Measurements from ENCODE around the gene OTUD7B. TPM values are rescaled to one million over a fixed set of nuclear protein-coding genes. Genes with fewer than 3 reads are reported as not detected.
"Not testable (repeated sequence)": the region's sequence is repeated elsewhere in the genome, so short reads cannot be mapped to it uniquely, and the experiment has no call there.

OTUD7B gene
- 8.2 and 17.1 TPM in 2 replicates for total RNA-seq (2014; rRNA removed; shearing (Covaris generic))

DNA sequence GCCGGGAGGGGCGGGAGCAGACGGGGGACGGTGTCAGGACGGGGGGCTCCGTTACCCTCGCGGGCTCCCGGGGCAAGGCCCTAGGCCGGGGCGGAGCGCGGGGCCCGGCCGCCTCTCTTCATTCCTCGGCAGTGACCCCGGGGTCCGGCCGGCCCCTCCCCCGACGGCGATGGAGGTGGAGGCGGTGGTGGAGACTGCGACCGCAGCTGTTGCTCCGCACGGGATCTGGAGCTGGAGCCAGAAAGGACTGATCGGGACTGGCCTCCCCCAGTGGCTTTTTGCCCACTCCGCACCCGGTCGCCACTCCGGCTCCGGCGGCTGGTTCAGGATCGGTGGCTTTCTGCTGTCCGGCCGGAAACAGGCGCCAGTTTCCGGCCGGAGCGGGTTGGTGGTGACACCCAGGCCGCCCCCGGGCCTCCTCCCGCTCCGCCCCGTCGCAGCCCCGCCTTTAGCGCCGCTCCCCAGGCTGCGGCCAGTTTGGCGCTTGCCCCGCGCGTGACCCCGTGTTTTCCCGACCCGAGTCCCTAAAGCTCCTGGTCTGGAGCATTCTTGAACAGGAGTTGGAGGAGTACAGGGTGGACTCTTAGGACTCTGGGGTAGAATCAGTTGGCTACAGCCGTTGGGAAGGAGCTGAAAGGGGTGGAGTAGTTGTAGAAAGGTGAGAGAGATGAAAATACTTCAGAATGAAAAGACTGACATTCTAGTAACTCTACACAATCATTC lies at the start of gene OTUD7B:
OTUD7B (minus strand) TSS at position 334 of the 723 bp plus-strand sequence. CDS start 33,216 bp downstream, outside the sequence.
- DNase-seq (ENCODE audit: low read depth), result peak; percentile 86

DNA sequence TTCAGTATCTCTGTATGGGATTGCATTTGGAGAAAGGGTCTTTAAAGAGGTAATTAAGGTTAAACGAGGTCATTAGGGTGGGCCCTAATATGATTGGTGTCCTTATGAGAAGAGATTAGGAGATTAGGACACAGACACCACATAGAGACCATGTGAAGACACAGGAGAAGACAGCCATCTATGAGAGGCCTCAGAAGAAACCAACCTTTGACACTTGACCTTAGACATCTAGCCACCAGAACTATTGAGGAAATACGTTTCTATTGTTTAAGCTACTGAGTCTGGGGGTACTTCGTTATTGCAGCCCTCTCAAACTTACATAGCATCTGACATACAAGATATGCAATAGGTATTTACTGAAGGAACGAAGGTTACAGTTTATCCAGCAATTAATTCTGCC lies 49.7 kb upstream of the OTUD7B start:
- DNase-seq (ENCODE audit: low read depth), result no peak

DNA sequence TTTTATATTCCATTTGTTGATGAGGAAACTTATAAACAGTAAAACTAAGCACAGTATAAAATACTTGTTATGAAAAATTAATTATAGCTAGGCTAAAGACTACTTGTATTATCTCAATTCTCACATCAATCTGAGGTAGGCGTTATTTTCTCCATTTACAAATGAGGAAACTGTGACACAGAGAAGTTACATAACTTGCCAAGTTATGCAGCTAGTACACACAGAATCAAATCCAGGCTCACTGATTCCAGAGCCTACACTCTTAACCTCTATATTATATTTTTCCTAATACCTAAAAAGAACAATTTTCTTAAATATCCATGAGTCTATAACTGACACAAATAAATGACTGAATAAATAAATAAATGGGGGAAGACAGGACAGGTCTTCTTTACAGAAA lies 45.9 kb upstream of the OTUD7B start:
- no peak for DNase-seq (ENCODE audit: low read depth)

DNA sequence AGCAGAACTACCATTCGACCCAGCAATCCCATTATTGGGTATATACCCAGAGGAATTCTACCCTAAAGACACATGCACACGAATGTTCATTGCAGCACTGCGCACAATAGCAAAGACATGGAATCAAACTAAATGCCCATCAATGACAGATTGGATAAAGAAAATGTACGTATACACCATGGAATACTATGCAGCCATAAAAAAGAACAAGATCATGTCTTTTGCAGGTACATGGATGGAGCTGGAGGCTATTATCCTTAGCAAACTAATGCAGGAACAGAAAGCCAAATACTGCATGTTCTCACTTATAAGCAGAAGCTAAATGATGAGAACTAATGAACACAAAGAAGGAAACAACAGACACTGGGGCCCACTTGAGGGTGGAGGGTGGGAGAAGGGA lies 45.0 kb upstream of the OTUD7B start:
- DNase-seq (ENCODE audit: low read depth), result not testable (repeated sequence)

DNA sequence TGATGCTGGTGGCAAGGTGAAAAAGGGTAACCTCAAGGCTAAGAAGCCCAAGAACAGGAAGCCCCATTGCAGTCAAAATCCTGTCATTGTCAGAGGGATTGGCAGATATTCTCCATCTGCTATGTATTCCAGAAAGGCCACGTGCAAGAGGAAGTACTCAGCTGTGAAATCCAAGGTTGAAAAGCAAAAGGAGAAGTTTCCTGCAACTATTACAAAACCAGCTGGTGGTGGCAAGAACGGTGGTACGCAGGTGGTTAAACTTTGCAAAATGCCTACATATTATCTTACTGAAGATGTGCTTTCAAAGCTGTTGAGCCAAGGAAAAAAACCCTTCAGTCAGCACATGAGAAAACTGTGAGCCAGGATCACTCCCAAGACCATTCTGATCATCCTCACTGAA lies 43.4 kb upstream of the OTUD7B start:
- DNase-seq (ENCODE audit: low read depth), result no peak

GRCh38 chr1:150051905-150052412 lies 41.4 kb upstream of the OTUD7B start:
- not testable (repeated sequence) for DNase-seq (ENCODE audit: low read depth)

GRCh38 chr1:150051089-150051373 lies 40.5 kb upstream of the OTUD7B start:
- DNase-seq (ENCODE audit: low read depth), result no peak

DNA sequence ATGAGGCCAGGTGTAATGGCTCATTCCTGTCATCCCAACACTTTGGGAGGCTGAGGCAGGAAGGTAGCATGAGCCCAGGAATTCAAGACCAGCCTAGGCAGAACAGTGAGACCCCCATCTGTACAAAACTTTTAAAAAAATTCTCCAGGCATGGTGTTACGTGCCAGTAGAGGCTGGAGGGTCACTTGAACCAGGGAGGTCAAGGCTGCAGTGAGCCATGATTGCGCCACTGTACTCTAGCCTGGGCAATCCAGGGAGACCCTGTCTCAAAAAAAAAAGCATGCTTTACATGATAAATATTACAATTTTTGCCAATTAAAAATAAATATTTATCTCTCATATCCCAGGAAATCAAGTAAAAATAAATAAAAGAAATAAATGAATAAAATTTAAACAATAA lies 39.4 kb upstream of the OTUD7B start:
- no peak for DNase-seq (ENCODE audit: low read depth)

DNA sequence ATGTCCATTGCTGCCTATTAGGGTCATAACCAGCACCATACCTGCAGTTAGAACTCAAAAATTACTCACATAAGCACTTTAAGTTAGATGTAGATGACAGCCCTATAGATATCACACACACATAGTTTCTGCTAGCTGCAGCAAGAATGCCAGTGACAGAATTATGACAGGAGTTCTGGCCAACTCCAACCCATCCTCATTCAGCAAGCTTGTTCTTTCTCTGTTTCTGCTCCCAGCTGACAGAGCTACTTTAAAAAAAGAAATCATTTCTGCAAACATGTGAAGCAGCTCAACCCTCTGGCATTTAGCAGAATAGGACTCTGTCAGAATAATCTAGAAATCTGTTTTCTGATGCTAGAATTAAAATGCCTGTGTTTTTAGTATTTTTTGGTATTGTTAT lies 23.8 kb upstream of the OTUD7B start:
- DNase-seq (ENCODE audit: low read depth), result no peak

GRCh38 chr1:150028322-150028721 lies 17.8 kb upstream of the OTUD7B start:
- no peak for DNase-seq (ENCODE audit: low read depth)

GRCh38 chr1:150024156-150024555 lies 13.6 kb upstream of the OTUD7B start:
- DNase-seq (ENCODE audit: low read depth), result no peak

- DNase-seq (ENCODE audit: low read depth), result no peak
These were observed 11.8 kb upstream of the OTUD7B start for GRCh38 chr1:150022357-150022756.

DNA sequence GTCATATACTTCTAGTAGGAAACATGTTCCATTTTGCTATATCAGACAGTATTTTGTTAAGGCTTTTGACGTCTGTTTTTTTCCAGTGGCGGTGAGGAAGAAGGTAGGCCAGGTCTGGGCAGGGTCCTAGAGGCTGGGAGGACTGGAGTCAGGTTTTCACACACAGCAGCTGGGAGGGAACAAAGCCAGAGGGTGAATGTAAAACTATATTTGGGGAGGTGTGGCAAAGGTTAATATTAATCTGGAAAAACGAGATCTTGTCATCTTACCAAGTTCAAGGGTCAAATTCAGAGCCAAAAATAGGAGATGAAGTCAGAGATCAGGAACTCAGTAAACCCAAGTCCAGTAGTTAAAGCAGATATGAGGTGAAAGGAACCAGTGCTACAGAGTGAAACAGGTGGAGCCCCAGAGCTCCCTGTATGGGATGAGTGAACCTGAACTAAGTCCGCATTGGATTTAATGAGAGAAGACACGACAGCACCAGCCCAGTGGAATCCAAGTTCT lies 10.7 kb upstream of the OTUD7B start:
- peak; percentile 29 for DNase-seq (ENCODE audit: low read depth)

- no peak for DNase-seq (ENCODE audit: low read depth)
These were observed 10.2 kb upstream of the OTUD7B start for GRCh38 chr1:150020711-150021110.

- no peak for DNase-seq (ENCODE audit: low read depth)
These were observed 7.6 kb upstream of the OTUD7B start for GRCh38 chr1:150018165-150018564.

DNA sequence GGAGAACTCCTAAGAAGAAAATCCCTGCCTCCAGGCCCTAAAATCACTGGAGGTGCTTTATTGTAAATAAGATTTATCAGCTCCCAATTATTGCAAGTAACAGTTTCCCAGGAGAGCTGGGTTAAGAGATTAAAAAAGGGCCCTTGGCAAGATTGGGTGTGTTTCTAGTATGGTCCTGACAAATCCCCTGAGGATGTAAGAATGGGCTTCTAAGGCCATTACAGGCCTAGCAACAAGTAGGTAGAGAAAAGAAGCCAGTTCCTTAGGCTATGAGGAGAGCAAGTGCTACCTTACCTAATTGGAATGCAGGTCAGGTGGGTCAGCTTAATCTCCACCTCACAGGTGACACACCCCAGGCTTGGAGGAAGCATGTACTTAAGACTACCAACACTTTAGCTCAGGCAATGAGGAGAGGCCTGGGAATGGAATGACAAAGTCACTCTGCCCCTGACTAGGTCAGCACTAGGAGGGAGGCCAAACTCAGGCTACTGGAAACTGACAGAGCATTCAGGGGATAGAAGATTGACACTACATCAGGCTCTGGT lies 6.8 kb upstream of the OTUD7B start:
- no peak for DNase-seq (ENCODE audit: low read depth)

GRCh38 chr1:150015651-150016131 lies 5.2 kb upstream of the OTUD7B start:
- DNase-seq (ENCODE audit: low read depth), result no peak

- DNase-seq (ENCODE audit: low read depth), result peak; percentile 60
These were observed 2.1 kb upstream of the OTUD7B start for GRCh38 chr1:150012611-150013010.

DNA sequence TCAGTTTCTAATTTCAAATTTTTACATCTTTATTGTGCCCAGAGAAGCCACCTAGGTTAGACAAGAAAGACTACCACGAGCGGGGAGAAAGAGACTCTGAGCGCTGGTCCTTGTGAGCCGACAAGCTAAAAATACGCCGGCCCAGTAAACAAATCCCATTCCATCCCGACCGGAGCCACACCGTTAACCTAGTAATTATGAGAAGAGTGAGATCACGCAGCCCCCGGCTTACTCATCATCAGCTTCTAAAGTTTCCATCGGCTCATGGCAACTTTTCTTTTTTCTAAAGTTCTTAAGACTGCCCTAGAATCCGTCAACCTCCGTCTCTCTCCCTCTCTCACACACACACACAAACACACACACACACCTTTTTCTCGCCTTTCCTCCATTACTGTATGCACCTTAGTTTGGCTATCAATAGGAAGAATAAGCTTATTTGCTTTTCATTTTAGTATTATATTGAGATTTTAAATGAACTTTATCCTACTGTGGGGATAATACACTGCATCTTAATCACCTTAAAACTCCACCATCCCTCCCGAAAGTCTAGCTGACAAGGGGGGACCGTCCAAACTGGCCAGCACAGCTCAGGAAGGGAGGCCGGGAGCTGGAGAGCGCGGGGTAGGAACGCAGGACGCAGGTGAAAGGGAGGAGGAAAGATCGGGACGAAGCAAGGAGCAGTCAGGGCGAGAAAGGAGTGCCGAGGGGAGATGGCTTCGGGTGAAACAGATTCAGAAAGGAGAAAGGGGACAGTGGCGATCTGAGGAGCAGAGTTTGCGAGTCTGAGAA lies 728 bp downstream of the OTUD7B start:
- DNase-seq (ENCODE audit: low read depth), result peak; percentile 93

GRCh38 chr1:150008699-150009098 lies 1.8 kb downstream of the OTUD7B start:
- no peak for DNase-seq (ENCODE audit: low read depth)

GRCh38 chr1:150006881-150007421 lies 3.6 kb downstream of the OTUD7B start:
- DNase-seq (ENCODE audit: low read depth), result peak; percentile 15

DNA sequence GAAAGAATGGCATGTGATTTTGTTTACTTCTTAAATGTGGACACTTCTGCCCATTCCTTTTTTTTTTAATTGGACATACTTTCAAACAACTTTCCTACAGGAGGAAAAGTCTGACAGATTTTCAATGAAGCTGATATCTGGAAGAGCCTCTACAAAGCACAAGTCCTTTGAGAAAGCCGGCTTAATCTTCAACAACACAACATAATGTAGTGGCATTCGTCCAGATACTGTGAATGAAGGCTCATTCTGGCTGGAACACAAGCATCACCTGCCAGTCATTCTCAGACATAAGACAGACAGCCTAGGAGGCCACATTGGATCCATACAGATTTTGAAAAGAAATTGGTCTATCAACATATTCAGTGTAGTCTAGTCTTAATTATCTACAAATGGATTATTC lies 4.9 kb downstream of the OTUD7B start:
- DNase-seq (ENCODE audit: low read depth), result no peak
